HUDEP-2 (cell line): ENCODE measurements around the gene SOWAHA.
"Not testable (repeated sequence)": the region's sequence is repeated elsewhere in the genome, so short reads cannot be mapped to it uniquely, and the experiment has no call there.

ENCODE experiments used
- DNase-seq, 76 experiments: peaks; one replicate each; lab custom pipeline; 2025; ENCODE audit not compliant: unreplicated experiment in 76 of 76; lab: John Stamatoyannopoulos, UW

SOWAHA gene

GRCh38 chr5:132806804-132807162 is 6.3 kb upstream of the SOWAHA start:
- not testable (repeated sequence) for DNase-seq

- peak in 41 of 76 experiments; percentile 3 to 64 (median 30) for DNase-seq
Measured at GRCh38 chr5:132807163-132807838, 5.8 kb upstream of the SOWAHA start.

- DNase-seq = no peak
Measured at GRCh38 chr5:132808448-132808847, 4.7 kb upstream of the SOWAHA start.

- no peak for DNase-seq
Measured at GRCh38 chr5:132808866-132809265, 4.2 kb upstream of the SOWAHA start.

GRCh38 chr5:132810605-132811004 is 2.5 kb upstream of the SOWAHA start:
- DNase-seq = peak in 1 of 76 experiments; percentile 4

- no peak for DNase-seq
Measured at GRCh38 chr5:132812123-132812765, 858 bp upstream of the SOWAHA start.

GRCh38 chr5:132813599-132814502 is 749 bp downstream of the SOWAHA start:
- DNase-seq = peak in 4 of 76 experiments; percentile 3 to 13 (median 7)

GRCh38 chr5:132814503-132815294 is 1.6 kb downstream of the SOWAHA start:
- no peak for DNase-seq

- no peak for DNase-seq
Measured at GRCh38 chr5:132815454-132815853, 2.4 kb downstream of the SOWAHA start.

GRCh38 chr5:132816083-132816482 is 3.0 kb downstream of the SOWAHA start:
- no peak for DNase-seq

GRCh38 chr5:132816554-132816953 is 3.5 kb downstream of the SOWAHA start:
- DNase-seq = no peak

GRCh38 chr5:132817011-132817410 is 3.9 kb downstream of the SOWAHA start:
- DNase-seq = no peak

GRCh38 chr5:132819468-132819867 is 6.4 kb downstream of the SOWAHA start:
- no peak for DNase-seq

GRCh38 chr5:132820162-132820754 is 7.2 kb downstream of the SOWAHA start:
- DNase-seq = peak in 74 of 76 experiments; percentile 28 to 93 (median 84)

- DNase-seq = no peak
Measured at GRCh38 chr5:132821350-132821749, 8.2 kb downstream of the SOWAHA start.

GRCh38 chr5:132821791-132822190 is 8.7 kb downstream of the SOWAHA start:
- DNase-seq = no peak

- peak in 9 of 76 experiments; percentile 6 to 39 (median 28) for DNase-seq
Measured at GRCh38 chr5:132822650-132823480, 9.8 kb downstream of the SOWAHA start.

- DNase-seq = peak in 1 of 76 experiments; percentile 19
Measured at GRCh38 chr5:132823481-132824050, 10.5 kb downstream of the SOWAHA start.

GRCh38 chr5:132824426-132824825 is 11.3 kb downstream of the SOWAHA start:
- no peak for DNase-seq
